GM18858 (cell line): ENCODE results near the gene CASR.

Experiments used
- ATAC-seq: cut with Tn5 transposase; IDR thresholded peaks from one replicate; pipeline ENCODE4 v1.9.1; 2021; ENCODE audit not compliant: unreplicated experiment

CASR gene

GRCh38 chr3:122305818-122306621 is 122.6 kb downstream of the CASR start:
- peak; percentile 52 for ATAC-seq

- no peak for ATAC-seq
These were observed 123.1 kb downstream of the CASR start for GRCh38 chr3:122306622-122306953.

DNA sequence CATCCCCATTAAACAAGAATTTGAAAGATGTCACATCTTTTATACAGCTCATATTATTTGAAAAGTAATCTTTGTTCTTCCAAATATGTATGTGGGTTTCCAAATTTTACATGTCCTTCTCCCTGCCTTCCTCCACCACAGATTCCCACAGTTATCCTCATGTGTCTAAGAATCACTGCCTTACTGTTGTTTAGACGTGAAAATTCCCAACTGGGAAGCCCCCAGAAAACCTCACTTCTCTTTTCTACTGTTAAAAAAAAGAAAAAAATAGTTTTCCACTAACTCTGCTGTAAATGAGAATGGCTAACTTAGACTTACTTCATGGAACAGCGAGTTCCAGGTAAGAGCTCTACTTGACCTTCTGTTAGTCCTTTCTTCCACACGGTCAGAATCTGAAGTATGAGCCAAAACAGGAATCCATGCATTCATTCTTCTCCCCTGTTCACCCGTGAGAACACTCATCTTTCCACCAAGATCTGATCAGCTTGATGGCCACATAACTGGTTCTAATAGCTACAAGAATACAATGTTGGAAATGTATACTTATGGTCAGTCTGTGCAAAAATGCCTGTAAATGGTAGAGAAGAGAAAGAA is 123.7 kb downstream of the CASR start:
- ATAC-seq = no peak

- no peak for ATAC-seq
These were observed 124.5 kb downstream of the CASR start for GRCh38 chr3:122307976-122308375.

GRCh38 chr3:122310361-122310760 is 126.9 kb downstream of the CASR start:
- no peak for ATAC-seq

GRCh38 chr3:122312826-122313225 is 129.4 kb downstream of the CASR start:
- ATAC-seq = no peak

DNA sequence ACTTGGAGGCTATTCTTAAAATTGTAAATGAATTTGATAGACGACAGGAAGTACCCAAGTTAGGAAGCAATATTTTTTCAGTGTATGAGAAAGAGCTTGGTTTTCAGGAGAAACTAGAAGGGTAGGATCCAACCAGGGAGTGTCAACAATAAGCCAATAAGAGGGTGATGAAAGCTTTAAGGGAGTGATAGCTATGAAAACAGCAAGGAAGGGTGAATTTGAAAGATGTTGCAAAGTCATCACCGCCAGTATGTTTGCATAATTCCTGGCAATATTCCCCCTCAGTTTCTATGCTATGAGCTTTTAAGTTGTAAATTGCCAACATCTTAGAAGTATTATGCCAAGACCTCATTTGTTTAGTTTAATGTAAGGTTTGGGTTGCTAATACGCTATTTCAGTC is 129.8 kb downstream of the CASR start:
- ATAC-seq = no peak

- no peak for ATAC-seq
These were observed 130.9 kb downstream of the CASR start for GRCh38 chr3:122314228-122314876.

DNA sequence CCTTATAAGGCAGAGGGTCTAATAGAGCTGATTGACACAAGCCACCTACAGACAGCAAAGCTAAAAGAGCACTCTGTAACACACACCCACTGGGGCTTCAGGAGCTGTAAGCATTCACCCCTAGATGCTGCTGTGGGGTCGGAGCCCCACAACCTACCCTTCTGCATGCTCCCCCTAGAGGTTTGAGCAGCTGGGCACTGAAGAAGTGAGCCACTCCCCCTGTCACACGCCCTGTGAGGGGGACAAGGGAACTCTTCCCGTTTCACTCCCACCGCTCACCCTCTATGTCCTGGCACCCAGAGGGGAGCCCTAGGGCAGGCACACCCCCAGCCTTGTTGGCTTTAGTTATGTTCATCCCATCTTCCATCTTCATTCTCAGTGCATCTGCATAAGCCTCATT is 132.2 kb downstream of the CASR start:
- no peak for ATAC-seq

DNA sequence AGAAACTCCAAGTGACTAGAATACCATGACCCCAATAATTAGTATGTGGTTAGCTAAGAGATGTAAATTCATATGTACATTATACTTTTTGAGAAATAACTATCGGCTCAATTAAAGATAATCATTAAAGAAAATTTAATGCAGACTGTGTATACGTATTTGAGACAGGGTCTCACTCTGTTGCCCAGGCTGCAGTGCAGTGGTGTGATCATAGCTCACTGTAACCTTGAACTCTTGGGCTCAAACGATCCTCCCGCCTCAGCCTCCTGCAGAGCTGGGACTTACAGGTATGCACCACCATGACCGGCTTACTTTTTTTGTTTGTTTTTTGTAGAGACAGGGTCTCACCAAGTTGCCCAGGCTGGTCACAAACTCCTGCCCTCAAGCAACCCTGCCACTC is 132.9 kb downstream of the CASR start:
- no peak for ATAC-seq

- ATAC-seq = no peak
These were observed 135.2 kb downstream of the CASR start for GRCh38 chr3:122318620-122319019.

DNA sequence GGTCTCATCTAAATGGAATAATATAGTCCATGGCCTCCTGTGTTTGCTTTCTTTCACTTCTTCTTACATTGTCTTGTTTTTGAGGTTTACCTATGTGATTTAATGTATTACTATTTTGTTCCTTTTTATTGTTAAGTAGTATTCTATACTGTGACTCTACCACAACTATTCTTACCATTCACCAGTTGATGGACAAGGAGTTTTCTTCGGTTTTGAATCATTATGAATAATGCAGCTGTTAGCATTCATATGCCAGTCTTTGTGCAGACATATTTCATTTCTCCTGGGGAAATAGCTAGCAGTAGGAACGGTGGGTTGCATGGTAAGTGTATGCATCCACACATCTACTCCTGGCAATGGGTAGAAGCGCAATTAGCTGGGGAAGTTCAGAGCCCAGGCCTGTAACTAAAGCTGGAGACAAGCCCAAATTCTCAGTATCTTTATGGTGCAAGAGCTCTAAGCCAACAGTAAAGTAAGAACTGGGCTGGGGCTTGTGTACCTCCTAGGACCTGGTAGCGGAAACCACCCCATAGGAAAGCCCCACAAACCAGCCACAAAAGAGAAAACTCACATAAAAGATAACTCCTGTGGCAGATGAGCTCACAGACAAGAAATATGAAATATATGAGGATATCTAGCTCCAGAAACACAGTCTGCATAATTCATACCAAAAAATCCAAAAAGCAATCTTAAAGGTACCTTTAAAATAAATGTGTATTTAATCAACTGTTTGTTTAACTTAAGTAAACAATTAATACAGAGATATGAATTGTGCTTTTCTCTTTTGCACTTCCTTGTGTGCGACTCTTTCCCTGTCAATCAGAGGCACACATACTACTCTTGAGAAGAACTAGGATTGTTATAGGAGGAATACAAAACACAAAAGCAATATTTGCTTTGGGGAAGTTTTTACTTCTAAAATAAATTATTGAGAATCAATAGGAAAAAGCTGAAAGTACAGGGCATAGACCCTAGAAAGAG is 138.9 kb downstream of the CASR start:
- ATAC-seq = no peak

DNA sequence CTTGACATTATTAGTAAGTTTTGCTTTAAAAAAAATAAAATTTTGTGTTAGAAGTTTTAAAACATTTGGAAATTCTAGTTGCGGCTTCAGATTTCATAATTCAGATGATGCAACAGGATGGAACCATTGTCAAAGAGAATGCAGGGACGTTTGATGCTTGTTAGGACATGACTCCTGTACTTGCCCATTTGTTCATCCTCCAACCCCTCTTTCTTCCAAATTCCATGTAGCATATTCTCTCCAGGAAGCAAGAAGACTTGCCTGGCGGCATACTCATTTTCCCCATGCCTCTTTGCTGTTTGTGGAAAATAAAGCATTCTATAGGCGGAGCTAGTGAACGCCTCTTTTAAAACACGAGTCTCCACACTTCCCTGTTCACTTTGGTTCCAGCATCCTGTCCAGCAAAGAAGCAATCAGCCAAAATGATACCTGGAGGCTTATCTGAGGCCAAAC is 141.4 kb downstream of the CASR start, which contains the start of gene CSTA:
CSTA (plus strand) TSS at position 378 of the 453 bp plus-strand sequence; CDS start at position 423, 45 bp downstream.
- no peak for ATAC-seq

GRCh38 chr3:122325769-122326168 is 142.3 kb downstream of the CASR start:
- no peak for ATAC-seq

DNA sequence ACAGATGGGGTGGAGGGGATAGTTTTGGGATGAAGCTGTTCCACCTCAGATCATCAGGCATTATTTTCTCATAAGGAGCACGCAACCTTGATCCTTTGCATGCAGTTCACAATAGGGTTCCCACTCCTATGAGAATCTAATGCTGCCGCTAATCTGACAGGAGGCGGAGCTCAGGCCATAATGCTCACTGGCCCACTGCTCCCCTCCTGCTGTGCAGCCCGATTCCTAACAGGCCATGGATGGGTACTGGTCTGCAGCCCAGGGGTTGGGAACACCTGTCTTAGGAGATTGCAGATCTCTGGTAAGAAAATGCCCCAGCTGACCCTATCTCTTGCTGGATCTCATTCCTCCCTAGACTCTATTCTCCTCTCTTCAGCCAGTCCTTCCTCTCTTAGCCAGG is 148.4 kb downstream of the CASR start:
- ATAC-seq = no peak

DNA sequence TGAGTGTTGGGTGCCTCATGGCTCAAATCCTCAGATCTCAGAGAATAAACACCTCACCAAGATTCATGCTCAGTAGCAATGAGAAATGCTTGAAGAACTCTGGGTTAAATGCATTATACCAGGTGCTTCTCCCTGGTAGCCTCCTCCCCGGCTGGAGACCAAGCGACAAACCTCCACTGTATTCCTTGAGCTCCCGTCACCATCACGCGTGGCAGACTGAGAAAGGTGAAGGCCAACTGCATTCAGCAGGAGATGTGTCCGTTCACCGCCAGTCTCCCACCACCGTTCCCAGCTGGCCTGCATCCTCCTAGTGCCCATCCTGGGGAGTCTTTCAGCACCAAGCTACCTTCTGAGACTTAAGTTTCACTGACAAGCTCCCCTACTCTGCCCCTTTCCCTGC is 149.1 kb downstream of the CASR start:
- no peak for ATAC-seq
